PFSK-1 (cell line): ENCODE data around the gene FEV.

Experiments
- POLR2AphosphoS5 ChIP-seq: IDR thresholded peaks from 2 replicates; pipeline ENCODE4 v1.6.1; 2012; ENCODE audit warnings: low read depth, mild to moderate bottlenecking, control low read depth, low read length, moderate library complexity
- SIN3A ChIP-seq: IDR thresholded peaks from 2 replicates; pipeline ENCODE4 v1.6.1; 2012; ENCODE audit warnings: mild to moderate bottlenecking, low read length, moderate library complexity, borderline replicate concordance; ENCODE audit not compliant: insufficient read depth
- TAF1 ChIP-seq: IDR thresholded peaks from 2 replicates; pipeline ENCODE4 v1.6.1; 2012; ENCODE audit warnings: low read length, control low read depth, borderline replicate concordance; ENCODE audit not compliant: insufficient read depth
- TF ChIP-seq, protein P1 (sequence below), 2 experiments: IDR thresholded peaks; 2 replicates each; pipeline versions ENCODE4 v1.6.1 to v1.8.0; 2011 to 2012; ENCODE audit warnings: low read depth in 2 of 2, low read length in 2 of 2, control low read depth in 1 of 2, inconsistent platforms in 1 of 2, mild to moderate bottlenecking in 1 of 2, moderate library complexity in 1 of 2; ENCODE audit not compliant: insufficient read depth in 1 of 2

DNA sequence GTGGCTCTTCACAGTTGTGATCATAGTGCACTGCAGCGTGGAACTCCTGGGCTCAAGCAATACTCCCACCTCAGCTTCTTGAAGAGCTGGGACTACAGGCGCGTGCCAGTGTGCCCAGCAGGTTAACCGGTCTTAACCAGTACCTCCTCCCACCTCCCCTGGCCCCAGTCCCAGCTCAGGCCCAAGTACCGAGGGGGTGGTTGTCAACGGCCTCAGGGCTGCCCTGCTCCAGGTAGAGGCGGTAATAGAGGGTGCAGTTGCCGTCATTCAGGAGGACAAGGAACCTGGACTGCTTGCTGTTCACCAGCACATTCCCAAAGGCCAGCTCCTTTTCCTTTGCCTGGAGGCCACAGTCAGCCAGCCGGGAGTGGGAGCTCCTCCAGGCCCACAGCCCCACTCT is 36.6 kb upstream of the FEV start:
- no peak for TF ChIP-seq TAF1
- no peak for TF ChIP-seq POLR2AphosphoS5
- TF ChIP-seq, protein P1, sequence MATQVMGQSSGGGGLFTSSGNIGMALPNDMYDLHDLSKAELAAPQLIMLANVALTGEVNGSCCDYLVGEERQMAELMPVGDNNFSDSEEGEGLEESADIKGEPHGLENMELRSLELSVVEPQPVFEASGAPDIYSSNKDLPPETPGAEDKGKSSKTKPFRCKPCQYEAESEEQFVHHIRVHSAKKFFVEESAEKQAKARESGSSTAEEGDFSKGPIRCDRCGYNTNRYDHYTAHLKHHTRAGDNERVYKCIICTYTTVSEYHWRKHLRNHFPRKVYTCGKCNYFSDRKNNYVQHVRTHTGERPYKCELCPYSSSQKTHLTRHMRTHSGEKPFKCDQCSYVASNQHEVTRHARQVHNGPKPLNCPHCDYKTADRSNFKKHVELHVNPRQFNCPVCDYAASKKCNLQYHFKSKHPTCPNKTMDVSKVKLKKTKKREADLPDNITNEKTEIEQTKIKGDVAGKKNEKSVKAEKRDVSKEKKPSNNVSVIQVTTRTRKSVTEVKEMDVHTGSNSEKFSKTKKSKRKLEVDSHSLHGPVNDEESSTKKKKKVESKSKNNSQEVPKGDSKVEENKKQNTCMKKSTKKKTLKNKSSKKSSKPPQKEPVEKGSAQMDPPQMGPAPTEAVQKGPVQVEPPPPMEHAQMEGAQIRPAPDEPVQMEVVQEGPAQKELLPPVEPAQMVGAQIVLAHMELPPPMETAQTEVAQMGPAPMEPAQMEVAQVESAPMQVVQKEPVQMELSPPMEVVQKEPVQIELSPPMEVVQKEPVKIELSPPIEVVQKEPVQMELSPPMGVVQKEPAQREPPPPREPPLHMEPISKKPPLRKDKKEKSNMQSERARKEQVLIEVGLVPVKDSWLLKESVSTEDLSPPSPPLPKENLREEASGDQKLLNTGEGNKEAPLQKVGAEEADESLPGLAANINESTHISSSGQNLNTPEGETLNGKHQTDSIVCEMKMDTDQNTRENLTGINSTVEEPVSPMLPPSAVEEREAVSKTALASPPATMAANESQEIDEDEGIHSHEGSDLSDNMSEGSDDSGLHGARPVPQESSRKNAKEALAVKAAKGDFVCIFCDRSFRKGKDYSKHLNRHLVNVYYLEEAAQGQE (IDR thresholded peaks at IDR 0.05; ENCODE audit: insufficient read depth in 1 of 2, low read depth in 2 of 2, low read length in 2 of 2) = no peak
- TF ChIP-seq SIN3A = no peak
